GM12891 (cell line): ENCODE results near the gene FGFR2.

ENCODE experiments used
- PAX5 ChIP-seq: IDR thresholded peaks from 2 replicates; pipeline ENCODE4 v1.6.1; 2011; ENCODE audit warnings: low read length, moderate library complexity, mild to moderate bottlenecking; ENCODE audit not compliant: insufficient read depth, severe bottlenecking
- POLR2A ChIP-seq: IDR thresholded peaks from 2 replicates; pipeline ENCODE4 v1.6.1; 2011; ENCODE audit warnings: low read depth, low read length, control low read depth
- POLR2AphosphoS5 ChIP-seq: IDR thresholded peaks from 2 replicates; pipeline ENCODE4 v1.6.1; 2011; ENCODE audit warnings: low read depth, low read length, control low read depth
- POU2F2 ChIP-seq: IDR thresholded peaks from 2 replicates; pipeline ENCODE4 v1.6.1; 2011; ENCODE audit warnings: low read depth, mild to moderate bottlenecking, control low read depth, low read length, moderate library complexity
- SPI1 ChIP-seq: IDR thresholded peaks from 2 replicates; pipeline ENCODE4 v1.6.1; 2011; ENCODE audit warnings: low read depth, low read length, control low read depth
- TAF1 ChIP-seq: IDR thresholded peaks from 2 replicates; pipeline ENCODE4 v1.6.1; 2011; ENCODE audit warnings: low read depth, low read length, control low read depth

DNA sequence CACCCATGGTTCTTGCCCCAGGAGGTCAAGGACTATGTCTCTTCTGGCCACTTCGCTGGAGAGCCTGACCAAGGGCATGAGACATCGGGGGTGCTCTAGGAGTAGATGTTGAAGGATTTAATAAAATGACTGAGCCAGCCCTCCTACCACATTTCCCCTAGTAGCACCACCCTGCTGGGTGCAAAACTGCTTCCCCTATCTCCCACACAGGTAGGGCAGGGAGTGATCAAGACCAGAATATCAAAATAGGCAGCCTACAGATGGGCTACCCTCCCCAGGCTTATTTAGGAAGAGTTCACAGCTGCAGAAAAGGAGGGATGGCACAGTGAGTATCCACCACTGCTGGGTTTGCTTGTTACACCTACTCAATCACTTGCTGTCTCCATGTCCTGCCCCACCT lies 103.9 kb downstream of the FGFR2 start:
- TF ChIP-seq POLR2AphosphoS5 (no peak), POLR2A (no peak), TAF1 (no peak), PAX5 (no peak), SPI1 (no peak), POU2F2 (no peak)
